ENCODE data around the gene ZNF627. TPM values are rescaled to one million over a fixed set of nuclear protein-coding genes. Genes with fewer than 3 reads are reported as not detected.

The ZNF627 gene
- total and polyA plus RNA-seq, 7 donors = 2.6 to 5.6 (median 4.2) TPM

GRCh38 chr19:11574689-11575088 is 22.6 kb upstream of the ZNF627 start:
- no peak for TF ChIP-seq CTCF (IDR thresholded peaks at IDR 0.05)
- 81 to 90% (median 87%) methylated on average over 9 of the region's 9 CpGs for WGBS, 3 donors
- no peak for DNase-seq
- Histone ChIP-seq H3K27ac (no peak overlapping the region), H3K4me1 (no peaks in the 10 kb centered on the region), H3K9me3 (no peaks in the 10 kb centered on the region), H3K27me3 (ENCODE audit: insufficient read depth in 3 of 3, low read length in 2 of 3) (peaks cover 0 to 8% (median 1%) of the 10 kb centered on the region in 3 donors), H3K4me3 (no peak overlapping the region), H3K36me3 (ENCODE audit: insufficient read depth in 1 of 2, low read depth in 1 of 2) (no peaks in the 10 kb centered on the region)
- ATAC-seq = no peak
- intact Hi-C loops (cut with DNase I) = no loop called here

- WGBS, 3 donors = 46 to 70% (median 54%) methylated on average over 15 of the region's 15 CpGs
- TF ChIP-seq CTCF (IDR thresholded peaks at IDR 0.05) = no peak
- no peaks in the 10 kb centered on the region for H3K4me1 ChIP-seq
- H3K36me3 ChIP-seq (ENCODE audit: insufficient read depth in 1 of 2, low read depth in 1 of 2) = no peaks in the 10 kb centered on the region
- no peak overlapping the region for H3K27ac ChIP-seq
- ATAC-seq (no peak), DNase-seq (no peak)
- no peak overlapping the region for H3K4me3 ChIP-seq
- peaks cover 0 to 21% (median 1%) of the 10 kb centered on the region in 3 donors for H3K27me3 ChIP-seq (ENCODE audit: insufficient read depth in 3 of 3, low read length in 2 of 3)
- intact Hi-C loops (cut with DNase I) = no loop called here
- no peaks in the 10 kb centered on the region for H3K9me3 ChIP-seq
These were observed 21.1 kb upstream of the ZNF627 start for GRCh38 chr19:11576227-11576626.

GRCh38 chr19:11577451-11578257 is 19.6 kb upstream of the ZNF627 start, which contains the start of gene ACP5:
Gene ACP5, minus strand, starts transcription at chr19:11577645. Its CDS starts 328 bp downstream, at chr19:11577317.
- H3K4me1 ChIP-seq = no peaks in the 10 kb centered on the region
- intact Hi-C loops (cut with DNase I) = no loop called here
- no peak for TF ChIP-seq CTCF (IDR thresholded peaks at IDR 0.05)
- ATAC-seq = peak in 1 of 4 donors; percentile 32
- no peaks in the 10 kb centered on the region for H3K9me3 ChIP-seq
- 59 to 64% (median 61%) methylated on average over 18 of the region's 18 CpGs for WGBS, 3 donors
- no peak within 1 kb of the TSS for H3K27ac ChIP-seq
- no peaks in the 10 kb centered on the region for H3K36me3 ChIP-seq (ENCODE audit: insufficient read depth in 1 of 2, low read depth in 1 of 2)
- peak within 1 kb of the TSS; percentile 32 for H3K4me3 ChIP-seq
- no peak for DNase-seq
- H3K27me3 ChIP-seq (ENCODE audit: insufficient read depth in 3 of 3, low read length in 2 of 3) = peaks cover 0 to 21% (median 1%) of the 10 kb centered on the region in 3 donors

- no peak for TF ChIP-seq CTCF (IDR thresholded peaks at IDR 0.05)
- 15 to 29% (median 22%) methylated on average over 43 to 62 of the region's 62 CpGs for WGBS, 3 donors
- H3K4me3 ChIP-seq = peak overlapping the region; percentile 32
- H3K36me3 ChIP-seq (ENCODE audit: insufficient read depth in 1 of 2, low read depth in 1 of 2) = no peaks in the 10 kb centered on the region
- no peaks in the 10 kb centered on the region for H3K9me3 ChIP-seq
- DNase-seq = peak in 1 of 2 donors; percentile 44
- intact Hi-C loops (cut with DNase I) = no loop called here
- peaks cover 0 to 21% (median 1%) of the 10 kb centered on the region in 3 donors for H3K27me3 ChIP-seq (ENCODE audit: insufficient read depth in 3 of 3, low read length in 2 of 3)
- H3K4me1 ChIP-seq = no peaks in the 10 kb centered on the region
- ATAC-seq = peak in 2 of 4 donors; percentile 13 to 33
- H3K27ac ChIP-seq = no peak overlapping the region
These were observed 18.8 kb upstream of the ZNF627 start for GRCh38 chr19:11578258-11579142.

Measured in psoas muscle (tissue), 8 donors.